Left forelimb (tissue), 1 donor: ENCODE results near the gene SLC3A2.
"Not testable (repeated sequence)": the region's sequence is repeated elsewhere in the genome, so short reads cannot be mapped to it uniquely, and the experiment has no call there.

Experiments used
- DNase-seq: peaks from one replicate; pipeline ENCODE4 v3.0.0-alpha.2; 2018; ENCODE audit warnings: low spot score

The SLC3A2 gene

DNA sequence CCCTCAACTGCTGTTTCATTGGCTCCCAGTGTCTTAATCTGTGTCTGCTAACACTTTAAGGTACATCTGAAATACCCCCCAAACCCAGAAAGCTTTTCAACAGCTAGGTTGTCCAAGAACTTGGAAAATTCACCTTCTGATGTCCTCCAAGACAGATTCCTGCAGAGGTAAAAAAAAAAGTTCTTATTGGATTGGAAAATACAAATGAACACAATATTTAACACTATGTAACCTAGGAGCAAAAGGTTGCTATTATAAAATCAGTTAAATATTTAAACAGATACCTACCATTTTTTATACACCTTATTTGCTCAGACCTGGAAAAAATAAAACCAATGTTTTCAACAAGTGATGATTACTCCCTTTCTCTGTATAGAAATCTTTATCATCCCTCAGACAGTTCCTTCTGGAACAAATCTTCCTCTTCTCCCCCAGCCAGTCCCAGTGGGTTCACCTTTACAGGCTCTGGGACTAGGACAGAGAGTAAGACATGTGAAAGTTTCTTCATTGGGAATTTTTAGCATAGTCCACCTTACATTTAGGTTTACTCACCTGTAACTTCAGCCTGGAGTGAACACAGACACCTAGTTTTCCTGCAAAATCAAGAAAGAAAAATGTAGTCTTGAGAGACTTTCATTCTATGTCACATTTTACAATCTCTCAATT is 28.0 kb upstream of the SLC3A2 start:
- no peak for DNase-seq

DNA sequence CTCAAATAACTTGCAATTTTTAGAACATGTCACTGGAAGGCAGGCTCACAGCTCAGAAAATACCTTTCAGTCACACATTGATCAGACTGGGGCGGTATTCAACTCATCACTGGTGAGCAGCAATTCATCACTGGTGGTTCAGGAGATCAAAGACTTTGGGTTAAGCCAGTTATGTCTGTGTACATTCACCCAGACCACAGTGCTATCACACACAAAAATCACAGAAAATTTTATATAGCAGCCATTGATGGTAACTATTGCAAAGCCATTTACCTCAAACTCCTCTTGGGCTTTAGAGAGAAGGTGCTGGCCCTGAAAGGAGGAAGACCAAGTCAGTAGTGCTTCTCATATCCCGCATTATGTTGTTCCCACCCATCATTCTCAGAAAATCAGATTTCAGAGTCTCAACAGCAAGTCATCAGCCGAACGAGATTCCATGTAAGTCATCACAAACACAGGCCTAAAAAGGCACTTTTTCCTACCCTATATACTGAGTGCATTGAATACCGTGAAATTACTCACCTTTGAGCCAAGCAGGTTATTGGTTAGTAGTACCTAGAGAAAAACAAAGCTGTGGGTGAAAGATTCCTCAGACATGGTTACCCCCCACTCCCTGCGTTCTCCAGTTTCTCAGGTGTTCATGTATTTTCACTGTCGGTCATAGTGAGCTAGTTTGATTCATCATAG is 27.3 kb upstream of the SLC3A2 start:
- DNase-seq, result no peak

DNA sequence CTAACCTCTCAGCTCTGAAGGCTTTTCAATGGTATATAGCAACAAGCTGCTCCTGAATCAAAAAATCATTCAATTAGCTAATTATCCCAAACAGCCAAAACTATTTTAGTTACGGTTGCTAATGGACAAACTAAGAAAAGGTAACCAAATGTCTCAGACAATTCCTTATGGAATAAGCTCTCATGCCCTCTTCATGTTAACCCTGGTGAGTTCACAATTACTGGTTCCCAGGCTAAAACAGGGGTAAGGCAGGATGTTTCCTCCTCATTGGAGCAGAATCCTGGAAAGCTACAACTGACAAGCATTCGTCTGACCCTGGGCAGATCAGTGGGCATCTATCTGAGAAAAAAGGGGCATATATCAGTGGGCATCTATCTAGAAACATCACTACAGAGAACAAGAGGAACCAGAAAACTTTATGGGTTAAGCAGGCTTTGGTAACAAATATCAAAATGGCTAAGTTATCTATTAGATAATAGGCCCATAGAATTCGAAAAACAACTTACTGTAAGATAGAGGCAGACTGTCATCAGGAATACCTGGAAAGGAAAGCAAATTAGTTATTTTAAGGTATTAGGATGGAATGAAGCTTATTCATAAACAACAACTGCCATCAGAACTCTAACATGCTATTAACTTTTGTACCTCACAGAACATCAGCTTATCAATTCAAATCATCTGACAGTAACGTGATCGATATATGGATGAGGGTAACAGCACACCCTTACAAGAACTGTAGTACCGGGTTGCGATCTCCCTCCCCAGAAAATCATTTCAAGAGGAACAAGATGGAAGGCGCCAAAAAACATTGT is 26.5 kb upstream of the SLC3A2 start:
- no peak for DNase-seq

DNA sequence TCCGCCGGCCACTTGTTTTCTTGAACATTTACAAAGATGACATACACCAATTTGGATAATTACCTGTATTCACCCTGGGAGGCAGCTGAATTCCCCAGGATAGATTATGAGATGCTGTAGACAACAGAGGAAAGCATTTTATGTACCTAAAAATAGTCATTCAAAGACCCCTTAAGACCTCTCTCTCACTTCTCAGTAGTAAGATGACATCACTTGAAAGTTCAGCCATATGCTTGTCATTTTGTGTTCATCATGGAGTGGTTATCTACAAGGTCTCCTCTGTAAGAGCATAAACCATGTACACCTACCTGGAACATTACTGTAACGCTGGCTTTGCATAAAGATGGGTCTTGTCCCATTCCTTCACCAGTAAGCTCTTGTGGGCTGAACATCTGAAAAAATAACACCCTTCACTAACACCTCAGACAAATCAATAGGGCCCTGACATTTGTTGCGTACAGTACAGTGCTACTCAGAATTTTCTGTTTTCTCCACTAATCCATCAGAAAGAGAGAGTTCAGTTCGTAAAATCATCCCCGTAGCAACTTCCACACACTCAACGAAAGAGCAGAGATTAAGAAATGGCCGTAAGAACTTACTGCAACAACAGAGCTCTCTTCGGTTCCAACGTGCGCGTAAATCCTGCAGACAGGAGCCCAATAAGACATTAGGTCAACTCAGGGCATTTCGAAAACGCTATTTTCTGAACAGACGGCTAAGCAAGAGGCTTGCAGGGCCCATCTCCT is 25.7 kb upstream of the SLC3A2 start:
- DNase-seq, result no peak

DNA sequence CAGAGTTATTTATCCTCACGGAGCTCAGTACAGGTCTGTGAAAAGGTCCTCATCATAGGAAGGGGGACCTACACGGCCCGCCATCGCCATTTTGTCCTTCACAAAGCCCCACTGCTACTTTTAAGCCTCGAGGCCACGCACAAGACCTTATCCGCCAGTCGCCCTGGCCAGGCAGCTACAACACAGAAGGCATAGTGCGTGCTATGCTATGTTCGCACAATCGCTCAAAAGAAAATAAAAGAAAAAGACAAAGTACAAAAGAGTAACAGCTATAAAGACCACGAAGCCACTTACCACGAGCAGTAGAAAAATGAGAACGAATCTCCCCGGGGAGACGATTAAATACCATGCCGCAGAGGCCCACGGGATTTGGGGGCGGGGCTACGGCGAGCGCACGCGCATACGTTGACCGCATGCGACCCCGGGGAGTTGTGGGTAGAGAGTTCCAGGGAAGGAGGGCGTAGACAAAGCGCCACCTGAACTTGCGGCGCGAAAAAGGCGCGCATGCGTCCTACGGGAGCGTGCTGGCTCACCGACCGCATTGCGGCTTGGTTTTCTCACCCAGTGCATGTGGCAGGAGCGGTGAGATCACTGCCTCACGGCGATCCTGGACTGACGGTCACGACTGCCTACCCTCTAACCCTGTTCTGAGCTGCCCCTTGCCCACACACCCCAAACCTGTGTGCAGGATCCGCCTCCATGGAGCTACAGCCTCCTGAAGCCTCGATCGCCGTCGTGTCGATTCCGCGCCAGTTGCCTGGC is 24.9 kb upstream of the SLC3A2 start:
- DNase-seq, result peak; percentile 97

DNA sequence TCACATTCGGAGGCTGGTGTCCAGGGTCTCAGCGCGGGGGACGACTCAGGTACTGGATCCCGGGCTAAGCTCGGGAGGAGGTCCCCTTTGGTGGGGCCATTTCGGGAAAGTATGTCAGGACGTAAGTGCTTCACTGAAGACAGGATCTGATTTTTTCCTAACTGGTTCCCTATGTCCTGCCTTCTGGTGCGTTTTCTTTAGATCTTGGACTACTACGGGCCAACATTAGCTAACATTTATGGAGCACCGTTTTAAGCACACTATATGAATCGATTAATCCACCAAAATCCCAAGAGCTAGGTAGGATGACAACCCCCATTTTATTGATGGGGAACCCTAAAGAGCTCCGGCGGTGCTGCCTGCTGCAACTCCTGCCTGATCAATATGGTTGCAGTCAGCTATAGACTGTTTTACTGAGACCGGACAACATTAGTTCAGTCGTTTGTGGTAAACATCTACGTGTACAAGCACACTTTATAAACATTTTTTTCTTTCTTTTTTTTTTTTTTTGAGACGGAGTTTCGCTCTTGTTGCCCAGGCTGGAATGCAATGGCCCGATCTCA is 24.3 kb upstream of the SLC3A2 start:
- no peak for DNase-seq

DNA sequence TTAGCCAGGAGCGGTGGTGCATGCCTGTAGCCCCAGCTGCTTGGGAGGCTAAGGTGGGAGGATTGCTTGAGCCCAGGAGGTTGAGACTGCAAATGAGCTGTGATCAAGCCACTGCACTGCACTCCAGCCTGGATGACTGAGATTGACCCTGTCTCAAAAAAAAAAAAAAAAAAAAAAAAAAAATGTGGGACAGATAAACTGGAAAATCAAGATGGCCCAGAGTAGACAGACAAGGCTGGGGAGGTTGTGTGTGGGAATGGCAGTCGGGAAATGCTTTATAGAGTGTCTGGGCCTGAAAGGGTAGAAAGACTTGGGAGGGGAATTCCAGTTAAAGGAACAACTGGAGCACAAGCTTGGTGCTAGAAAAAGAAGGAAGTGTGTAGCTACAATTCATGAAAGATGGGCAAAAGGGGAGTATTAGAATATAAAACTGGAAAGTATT is 23.1 kb upstream of the SLC3A2 start:
- DNase-seq, result no peak

DNA sequence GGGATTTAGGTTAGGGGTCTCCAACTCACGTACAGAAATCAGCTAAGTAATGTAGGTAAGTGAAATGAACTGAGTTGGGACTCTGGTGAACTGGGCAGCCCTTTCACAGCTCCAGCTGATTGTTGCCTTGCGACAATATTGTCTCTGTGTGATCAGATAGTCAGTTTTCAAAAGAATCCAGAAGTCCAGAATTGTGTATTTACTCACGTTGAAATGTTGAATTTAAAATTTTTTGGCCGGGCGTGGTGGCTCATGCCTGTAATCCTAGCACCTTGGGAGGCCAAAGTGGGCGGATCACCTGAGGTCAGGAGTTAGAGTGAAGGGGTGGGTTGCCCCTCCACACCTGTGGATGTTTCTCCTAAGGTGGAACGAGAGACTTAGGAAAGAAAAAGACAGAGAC is 22.5 kb upstream of the SLC3A2 start:
- DNase-seq, result no peak

DNA sequence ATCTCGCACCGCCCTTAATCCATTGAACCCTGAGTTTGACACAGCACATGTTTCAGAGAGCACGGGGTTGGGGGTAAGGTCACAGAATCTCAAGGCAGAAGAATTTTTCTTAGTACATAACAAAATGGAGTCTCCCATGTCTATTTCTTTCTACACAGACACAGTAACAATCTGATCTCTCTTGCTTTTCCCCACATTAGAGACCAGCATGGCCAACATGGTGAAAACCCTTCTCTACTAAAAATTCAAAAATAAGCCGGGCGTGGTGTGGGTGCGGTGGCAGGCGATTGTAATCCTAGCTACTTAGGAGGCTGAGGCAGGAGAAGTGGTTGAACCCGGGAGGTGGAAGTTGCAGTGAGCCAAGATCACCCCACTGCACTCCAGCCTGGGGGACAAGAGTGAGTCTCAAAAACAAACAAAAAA is 21.4 kb upstream of the SLC3A2 start:
- DNase-seq, result not testable (repeated sequence)

DNA sequence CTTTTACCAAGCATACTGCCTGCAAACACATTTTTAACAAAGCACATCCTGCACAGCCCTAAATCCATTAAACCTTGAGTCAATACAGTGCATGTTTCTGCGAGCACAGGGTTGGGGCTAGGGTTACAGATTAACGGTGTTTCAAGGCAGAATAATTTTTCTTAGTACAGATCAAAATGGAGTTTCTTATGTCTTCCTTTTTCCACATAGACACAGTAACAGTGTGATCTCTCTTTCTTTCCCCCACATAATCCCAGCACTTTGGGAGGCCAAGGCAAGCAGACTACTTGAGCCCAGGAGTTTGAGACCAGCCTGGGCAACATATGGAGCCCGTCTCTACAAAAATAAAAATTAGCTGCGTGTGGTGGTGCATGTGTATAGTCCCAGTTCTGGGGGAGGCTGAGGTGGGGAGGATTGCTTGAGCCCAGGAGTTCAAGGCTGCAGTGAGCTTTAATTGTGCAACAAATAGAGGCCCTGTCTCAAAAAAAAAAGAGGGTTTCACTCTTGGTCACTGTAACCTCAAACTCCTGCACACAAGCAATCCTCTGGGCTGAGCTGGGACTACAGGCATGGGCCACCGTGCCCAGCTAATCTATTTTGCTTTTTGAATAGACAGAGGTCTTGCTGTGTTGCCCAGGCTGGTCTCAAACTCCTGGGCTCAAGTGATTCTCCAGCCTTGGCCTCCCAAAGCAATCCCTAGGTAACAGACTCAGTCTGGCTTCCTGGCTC is 19.7 kb upstream of the SLC3A2 start:
- DNase-seq, result no peak

DNA sequence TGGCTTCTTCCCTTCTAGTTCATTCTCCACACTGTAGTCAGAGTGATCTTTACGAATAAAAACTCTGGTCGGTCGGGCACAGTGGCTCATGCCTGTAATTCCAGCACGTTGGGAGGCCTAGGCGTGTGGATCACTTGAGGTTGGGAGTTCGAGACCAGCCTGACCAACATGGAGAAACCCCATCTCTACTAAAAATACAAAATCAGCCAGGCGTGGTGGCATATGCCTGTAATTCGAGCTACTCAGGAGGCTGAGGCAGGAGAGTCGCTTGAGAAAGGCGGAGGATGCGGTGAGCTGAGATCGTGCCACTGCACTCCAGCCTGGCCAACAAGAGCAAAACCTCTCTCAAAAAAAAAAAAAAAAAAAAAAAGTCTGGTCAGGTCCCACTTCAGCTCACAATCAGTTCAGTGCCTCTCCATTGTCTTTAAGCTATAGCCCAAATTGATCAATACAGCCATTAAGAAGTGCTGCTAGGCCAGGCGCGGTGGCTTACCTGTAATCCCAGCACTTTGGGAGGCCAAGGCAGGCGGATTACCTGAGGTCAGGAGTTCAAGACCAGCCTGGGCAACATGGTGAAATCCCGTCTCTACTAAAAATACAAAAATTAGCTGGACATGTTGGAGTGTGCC is 19.0 kb upstream of the SLC3A2 start:
- DNase-seq, result not testable (repeated sequence)

DNA sequence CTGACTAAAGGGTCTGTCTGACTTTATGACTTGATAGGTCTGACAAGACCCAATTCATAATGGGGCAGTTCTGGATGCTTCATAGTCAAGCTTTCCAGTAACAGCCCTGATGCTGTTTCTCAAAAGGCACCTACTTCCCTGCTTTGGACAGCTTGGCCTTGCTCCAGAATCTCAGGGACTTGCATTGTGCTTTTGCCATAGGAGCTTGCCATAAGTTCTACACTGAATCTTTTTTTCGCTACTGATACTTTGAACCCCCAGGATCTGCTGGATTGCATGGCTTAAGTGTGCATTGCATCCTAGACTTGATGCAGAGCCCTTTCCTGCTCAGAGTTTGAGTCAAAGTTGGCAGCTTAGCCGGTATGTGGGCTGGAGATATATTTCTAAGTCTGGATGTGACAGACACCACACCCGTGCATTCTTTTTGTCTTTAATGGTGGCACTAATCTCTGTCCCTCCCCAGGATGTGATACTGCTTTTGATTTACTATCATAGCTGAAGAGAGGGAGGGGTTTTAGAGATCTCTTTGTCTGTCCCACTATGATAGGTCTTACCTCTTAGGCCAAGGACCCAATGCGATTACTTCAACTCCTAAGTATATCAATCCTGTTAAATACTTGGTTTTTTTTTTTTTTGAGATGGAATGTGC is 16.9 kb upstream of the SLC3A2 start:
- DNase-seq, result no peak

DNA sequence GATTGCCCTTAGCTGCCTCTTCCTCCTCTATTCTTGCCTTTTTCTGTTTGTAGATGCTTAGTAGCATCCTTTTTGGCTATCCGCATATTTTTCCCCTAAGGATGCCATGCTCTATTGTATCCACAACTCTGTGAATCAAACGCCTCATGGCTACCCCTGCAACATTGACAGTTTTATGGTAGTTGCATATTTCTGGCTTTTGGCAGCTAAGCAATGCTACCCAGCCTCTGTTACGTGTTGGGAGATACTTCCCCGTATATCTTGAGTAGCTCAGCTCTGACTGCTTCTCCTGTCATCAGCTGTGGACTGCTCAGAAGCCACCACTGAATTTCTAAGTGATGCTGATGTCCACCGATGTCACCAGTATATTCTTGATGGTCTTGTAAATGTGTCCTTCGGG is 15.1 kb upstream of the SLC3A2 start:
- no peak for DNase-seq

DNA sequence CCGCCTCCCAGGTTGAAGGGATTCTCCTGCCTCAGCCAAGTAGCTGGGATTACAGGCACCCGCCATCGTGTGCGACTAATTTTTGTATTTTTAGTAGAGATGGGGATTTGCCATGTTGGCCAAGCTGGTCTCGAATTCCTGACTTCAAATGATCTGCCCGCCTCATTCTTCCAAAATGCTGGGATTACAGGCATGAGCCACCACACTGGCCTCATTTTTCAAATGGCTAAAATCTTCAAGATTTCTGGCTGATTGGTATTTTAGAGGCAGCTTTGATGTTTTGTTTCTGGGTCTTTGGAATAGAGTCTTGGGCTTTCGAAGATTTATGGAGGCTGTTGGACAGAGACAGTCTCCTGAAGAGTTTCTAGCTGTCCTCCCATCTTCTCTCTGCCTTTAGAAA is 5.8 kb upstream of the SLC3A2 start:
- DNase-seq, result no peak

DNA sequence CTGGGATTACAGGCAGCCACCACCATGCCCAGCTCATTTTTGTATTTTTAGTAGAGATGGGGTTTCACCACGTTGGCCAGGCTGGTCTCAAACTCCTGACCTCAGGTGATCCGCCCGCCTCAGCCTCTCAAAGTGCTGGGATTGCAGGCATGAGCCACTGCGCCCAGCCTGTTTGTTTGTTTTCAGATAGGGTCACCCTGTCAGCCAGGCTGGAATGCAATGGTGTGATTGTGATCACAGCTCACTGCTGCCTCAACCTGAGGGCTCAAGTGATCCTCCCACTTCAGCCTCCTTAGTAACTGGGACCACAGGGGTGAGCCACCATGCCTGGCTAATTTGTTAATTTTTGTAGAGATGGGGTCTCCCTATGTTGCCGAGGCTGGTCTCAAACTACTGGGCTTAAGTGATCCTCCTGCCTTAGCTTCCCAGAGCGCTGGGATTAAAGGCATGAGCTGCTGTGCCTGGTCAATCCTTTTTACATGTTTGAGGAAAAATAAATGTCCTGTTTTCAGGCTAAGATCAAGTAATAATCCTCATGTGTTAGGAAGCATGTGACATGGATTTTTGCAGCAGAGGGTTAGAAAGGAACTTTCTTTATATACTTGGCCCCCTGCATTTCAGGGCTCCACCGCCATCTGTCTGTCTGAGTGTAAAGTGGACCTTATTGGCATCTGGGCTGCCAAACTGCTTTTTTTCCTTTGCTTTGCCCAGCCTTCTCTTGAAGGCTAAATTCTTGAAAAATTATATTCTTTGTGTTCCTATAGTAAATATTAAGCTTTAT is 4.8 kb upstream of the SLC3A2 start:
- DNase-seq, result no peak

DNA sequence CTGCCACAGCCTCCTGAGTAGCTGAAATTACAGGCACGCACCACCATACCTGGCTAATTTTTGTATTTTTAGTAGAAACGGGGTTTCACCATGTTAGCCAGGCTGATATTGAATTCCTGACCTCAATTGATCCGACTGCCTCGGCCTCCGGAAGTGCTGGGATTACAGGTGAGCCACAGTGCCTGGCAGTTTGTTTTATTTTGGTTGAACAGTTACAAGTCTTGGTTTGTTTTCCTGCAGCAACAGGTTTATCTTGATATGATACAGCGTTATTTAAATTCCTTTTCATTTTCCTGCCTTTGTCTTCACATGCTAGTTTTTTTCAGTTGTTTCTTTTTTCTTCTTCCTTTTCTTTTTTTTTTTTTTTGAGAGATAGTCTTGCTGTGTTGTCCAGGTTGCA is 4.0 kb upstream of the SLC3A2 start:
- no peak for DNase-seq

DNA sequence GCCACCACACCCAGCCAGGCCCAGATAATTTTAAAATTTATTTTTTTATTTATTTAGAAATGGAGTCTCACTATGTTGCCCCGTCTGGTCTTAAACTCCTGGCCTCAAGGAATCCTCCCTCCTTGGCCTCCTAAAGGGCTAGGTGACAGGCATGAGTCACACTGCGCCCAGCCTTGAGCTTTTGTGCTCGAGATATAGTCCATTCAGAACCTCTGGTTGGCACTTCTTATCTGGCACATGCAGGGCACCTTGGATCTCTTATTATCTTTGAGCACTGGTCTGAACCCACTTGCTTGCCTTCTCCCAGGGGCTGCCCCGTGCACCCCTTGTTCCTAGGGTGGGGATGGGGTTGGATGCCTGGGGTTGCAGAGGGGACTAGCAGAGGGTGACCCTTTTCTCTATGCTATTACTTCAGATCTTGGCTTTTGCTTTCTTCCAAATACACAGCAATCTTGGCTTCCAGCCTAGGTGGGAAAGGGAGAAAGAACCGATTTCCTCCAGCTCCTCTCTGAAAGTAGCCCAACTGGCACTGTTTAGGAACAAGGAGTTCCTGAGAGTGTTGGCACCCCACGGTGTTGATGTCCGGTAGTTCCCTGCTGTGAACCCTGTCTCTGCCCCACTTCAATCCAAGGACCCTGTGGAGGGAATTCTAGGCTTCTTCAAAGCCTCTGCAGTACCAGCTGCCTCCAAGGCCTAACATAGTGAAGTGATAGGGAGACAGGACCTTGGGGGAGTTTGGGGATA is 1.3 kb upstream of the SLC3A2 start:
- no peak for DNase-seq

DNA sequence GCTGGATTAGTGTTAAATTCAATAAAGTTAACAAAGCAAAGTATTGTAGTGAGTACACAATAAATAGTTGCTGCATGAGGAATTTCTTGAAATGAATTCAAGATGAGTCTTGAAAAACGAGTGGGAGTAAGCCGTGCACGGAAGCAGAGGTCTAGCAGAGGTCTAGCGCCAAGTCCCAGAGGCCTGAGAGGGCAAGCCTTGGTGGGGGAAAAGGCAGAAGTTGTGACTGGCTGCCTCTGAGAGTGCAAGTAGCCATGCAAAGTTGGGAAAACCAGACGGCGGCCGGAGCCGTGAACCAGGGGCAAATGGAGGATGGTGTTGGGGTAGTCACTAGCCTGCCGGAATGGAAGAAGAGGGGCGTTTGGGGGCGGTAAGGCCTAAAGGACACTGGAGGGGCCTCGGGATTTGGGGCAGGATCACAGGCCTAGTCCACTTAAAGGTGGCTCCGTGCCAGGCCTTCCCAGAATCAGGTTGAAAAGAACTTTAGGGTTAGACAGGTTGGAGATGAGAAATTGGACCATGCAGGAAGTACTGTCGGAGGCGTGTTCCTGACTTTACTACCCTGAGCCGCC is 379 bp upstream of the SLC3A2 start:
- no peak for DNase-seq
